SJSA1 (cell line): ENCODE results near the gene HOMER2. TPM values are rescaled to one million over a fixed set of nuclear protein-coding genes. Genes with fewer than 3 reads are reported as not detected.

ENCODE experiments used
- DNase-seq, 2 experiments: peaks; one replicate each; pipeline ENCODE4 v3.0.0-alpha.2; 2015 to 2020; ENCODE audit warnings: low spot score in 2 of 2, low read depth in 1 of 2
- H3K27ac ChIP-seq: fragments of 250-450 bp; sonication (Bioruptor Pico); 2 replicates; pipeline ENCODE4 v1.5.1; 2020; ENCODE audit warnings: mild to moderate bottlenecking, moderate library complexity
- H3K27me3 ChIP-seq: fragments of 250-450 bp; sonication (Bioruptor Pico); replicated peaks from 2 replicates; pipeline ENCODE4 v1.5.1; 2020; ENCODE audit warnings: mild to moderate bottlenecking, moderate library complexity
- H3K36me3 ChIP-seq: fragments of 250-450 bp; sonication (Bioruptor Pico); 2 replicates; pipeline ENCODE4 v1.5.1; 2020; ENCODE audit warnings: mild to moderate bottlenecking
- H3K4me1 ChIP-seq: fragments of 250-450 bp; sonication (Bioruptor Pico); replicated peaks from 2 replicates; pipeline ENCODE4 v1.6.1; 2021; ENCODE audit warnings: mild to moderate bottlenecking
- H3K4me3 ChIP-seq: fragments of 250-450 bp; sonication (Bioruptor Pico); 2 replicates; pipeline ENCODE4 v1.5.1; 2020; ENCODE audit warnings: mild to moderate bottlenecking
- H3K9me3 ChIP-seq: fragments of 250-450 bp; sonication (Bioruptor Pico); replicated peaks from 2 replicates; pipeline ENCODE4 v1.5.1; 2020; ENCODE audit warnings: mild to moderate bottlenecking
- total RNA-seq: library from RNA; depleted of rRNA; stranded (reverse); fragments of >200 nt; shearing (Covaris generic); gene quantifications from 2 replicates; pipeline ENCODE4 v1.2.3, GENCODE V29; 2014

Gene HOMER2
- total RNA-seq, 1 experiment from 2014 or later, result 1.2 TPM

DNA sequence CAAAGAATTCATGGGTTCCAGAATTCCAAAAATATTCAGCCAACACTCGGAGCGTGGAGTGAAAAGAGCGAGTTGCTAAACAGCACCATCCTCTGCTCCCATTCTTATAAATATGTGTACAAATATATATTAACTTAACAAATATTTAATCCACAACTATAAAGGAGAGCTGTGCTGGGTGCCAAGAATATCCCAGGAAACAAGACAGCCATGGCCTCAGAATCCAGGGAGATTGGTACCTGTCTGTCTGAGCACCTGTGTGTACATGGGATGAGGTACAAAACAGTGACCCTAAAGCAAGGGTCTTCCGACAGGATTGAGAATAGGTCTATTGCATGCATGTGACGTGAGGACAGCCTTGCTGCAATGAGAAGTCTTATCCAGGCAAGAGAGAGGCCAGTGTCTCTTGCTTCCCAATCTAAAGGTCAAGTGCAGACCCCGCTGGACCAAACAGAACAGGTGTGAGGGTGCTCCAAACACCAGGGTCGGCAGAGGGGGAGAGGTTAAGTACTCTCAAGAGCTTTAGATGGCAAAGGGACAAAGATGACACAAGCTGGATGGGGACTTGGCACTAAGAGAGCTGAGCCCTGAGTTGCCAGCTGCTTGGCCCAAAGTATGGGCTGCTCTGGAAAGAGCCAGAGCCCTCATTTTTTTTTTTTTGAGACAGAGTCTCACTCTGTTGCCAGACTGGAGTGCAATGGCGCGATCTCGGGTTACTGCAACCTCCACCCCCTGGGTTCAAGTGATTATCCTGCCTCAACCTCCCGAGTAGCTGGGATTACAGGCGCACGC, 36.2 kb downstream of the HOMER2 start:
- no peak for DNase-seq
- H3K9me3 ChIP-seq, result no peaks in the 10 kb centered on the region
- no peak overlapping the region for H3K4me3 ChIP-seq
- H3K27ac ChIP-seq, result no peak overlapping the region
- no peaks in the 10 kb centered on the region for H3K36me3 ChIP-seq
- no peaks in the 10 kb centered on the region for H3K4me1 ChIP-seq
- no peaks in the 10 kb centered on the region; the same call in 1 of the 2 replicates for H3K27me3 ChIP-seq

DNA sequence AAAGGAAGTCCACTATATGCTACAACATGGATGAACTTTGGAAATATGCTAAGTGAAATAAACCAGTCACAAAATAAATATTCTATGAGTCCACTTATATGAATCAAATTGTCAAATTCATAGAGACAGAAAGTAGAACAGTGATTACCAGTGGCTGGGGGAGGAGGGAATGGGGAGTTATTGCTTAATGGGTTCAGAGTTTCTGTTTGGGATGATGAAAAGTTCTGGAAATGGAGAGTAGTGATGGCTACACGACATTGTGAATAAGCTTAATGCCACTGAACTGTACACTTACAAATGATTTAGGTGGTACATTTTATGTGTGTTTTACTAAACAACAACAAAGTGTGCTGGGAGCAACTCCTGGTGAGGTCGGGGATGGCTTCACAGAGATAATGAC, 38.1 kb downstream of the HOMER2 start:
- no peaks in the 10 kb centered on the region for H3K4me1 ChIP-seq
- no peak overlapping the region for H3K27ac ChIP-seq
- DNase-seq, result no peak
- H3K36me3 ChIP-seq, result no peaks in the 10 kb centered on the region
- H3K9me3 ChIP-seq, result no peaks in the 10 kb centered on the region
- no peak overlapping the region for H3K4me3 ChIP-seq
- H3K27me3 ChIP-seq, result no peaks in the 10 kb centered on the region; the same call in 1 of the 2 replicates

DNA sequence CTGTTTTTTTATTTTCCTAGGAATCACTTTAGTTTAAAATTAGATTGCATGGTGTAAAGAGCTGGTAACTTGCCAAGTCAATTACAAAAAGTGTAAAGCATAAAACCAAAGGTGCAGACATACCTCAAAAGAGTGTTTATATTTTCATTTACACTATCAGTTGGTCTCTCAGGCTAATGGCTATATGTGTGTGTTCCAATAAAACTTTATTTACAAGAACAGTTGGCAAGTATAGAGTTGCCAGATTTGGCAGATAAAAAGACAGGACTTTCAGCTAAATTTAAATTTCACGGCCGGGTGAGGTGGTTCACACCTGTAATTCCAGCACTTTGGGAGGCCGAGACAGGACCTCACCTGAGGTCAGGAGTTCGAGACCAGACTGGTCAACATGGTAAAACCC, 41.1 kb downstream of the HOMER2 start:
- Histone ChIP-seq H3K27me3 (no peaks in the 10 kb centered on the region; the same call in 1 of the 2 replicates), H3K27ac (no peak overlapping the region), H3K4me1 (no peaks in the 10 kb centered on the region), H3K36me3 (no peaks in the 10 kb centered on the region), H3K4me3 (no peak overlapping the region), H3K9me3 (no peaks in the 10 kb centered on the region)
- DNase-seq, result no peak

DNA sequence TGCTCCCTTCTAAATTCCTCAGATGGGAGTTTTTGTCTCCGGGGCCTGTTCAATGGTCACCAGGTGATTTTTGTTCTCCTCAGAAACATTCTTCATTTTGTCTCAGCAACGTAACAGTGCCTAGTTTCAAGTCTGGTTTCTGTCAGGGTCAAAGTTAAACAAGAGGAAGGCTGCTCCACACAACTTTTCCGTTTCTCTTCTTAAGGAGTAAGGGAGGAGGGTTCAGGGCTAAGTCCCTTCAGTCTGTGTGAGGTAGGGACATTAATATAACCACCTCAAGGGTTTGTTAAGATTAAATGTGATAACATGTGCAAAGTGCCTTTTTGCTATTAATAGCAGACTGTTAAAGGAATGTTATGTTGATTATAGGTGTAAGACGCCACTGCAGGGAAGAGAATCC, 41.8 kb downstream of the HOMER2 start:
- H3K36me3 ChIP-seq, result no peaks in the 10 kb centered on the region
- H3K4me3 ChIP-seq, result no peak overlapping the region
- DNase-seq, result no peak
- no peaks in the 10 kb centered on the region for H3K4me1 ChIP-seq
- no peak overlapping the region for H3K27ac ChIP-seq
- no peaks in the 10 kb centered on the region; the same call in 1 of the 2 replicates for H3K27me3 ChIP-seq
- H3K9me3 ChIP-seq, result no peaks in the 10 kb centered on the region

DNA sequence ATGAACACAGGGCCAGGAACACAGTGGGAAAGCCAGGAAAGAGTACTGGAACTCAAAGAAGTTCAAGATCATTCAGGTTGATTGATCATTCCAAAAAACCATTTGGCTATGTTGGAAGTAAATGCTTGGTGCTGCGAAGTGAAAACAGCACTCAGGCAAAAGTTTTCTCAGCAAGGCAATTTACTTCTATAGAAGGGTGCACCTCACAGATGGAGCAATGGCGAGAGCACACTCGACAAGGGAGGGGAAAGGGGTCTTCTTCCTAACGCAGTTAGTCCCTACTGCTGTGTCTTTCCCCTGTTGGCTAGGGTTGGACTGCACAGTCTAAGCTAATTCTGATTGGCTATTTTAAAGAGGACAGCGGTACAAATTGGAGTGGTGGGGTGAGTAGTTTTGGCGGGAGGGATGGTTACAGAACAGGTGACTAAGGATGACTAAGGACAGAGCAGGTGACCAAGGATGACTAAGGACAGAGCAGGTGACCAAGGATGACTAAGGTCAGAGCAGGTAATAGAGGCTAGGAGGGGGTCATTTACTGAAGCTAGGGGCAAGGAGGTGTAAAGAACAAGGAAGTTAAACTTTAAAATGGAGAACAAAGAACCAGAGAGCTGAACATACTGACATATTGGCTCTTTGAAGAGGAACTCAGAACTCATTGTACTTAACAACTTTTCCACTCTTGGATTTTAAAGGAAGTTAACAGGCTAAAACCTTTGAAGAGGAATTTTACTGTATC, 43.3 kb downstream of the HOMER2 start:
- Histone ChIP-seq H3K27me3 (no peaks in the 10 kb centered on the region; the same call in 1 of the 2 replicates), H3K36me3 (no peaks in the 10 kb centered on the region), H3K4me3 (no peak overlapping the region), H3K4me1 (no peaks in the 10 kb centered on the region), H3K27ac (no peak overlapping the region), H3K9me3 (no peaks in the 10 kb centered on the region)
- DNase-seq, result no peak

DNA sequence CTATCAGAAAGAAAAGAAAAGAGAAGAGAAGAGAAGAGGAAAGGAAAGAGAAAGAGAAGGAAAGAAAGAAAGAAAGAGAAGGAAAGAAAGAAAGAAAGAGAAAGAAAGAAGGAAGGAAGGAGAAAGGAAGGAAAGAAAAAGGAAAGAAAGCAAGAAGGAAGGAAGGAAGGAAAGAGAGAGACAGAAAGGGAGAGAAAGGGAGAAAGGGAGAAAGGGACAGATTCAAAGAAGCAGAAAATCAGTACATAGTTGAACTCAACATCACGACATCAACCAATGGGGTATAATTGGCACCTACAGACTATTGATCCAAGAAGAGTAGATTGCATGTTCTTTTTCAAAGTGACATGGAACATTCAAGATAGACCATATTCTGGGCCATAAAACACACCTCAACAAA, 45.2 kb downstream of the HOMER2 start:
- H3K4me3 ChIP-seq, result no peak overlapping the region

DNA sequence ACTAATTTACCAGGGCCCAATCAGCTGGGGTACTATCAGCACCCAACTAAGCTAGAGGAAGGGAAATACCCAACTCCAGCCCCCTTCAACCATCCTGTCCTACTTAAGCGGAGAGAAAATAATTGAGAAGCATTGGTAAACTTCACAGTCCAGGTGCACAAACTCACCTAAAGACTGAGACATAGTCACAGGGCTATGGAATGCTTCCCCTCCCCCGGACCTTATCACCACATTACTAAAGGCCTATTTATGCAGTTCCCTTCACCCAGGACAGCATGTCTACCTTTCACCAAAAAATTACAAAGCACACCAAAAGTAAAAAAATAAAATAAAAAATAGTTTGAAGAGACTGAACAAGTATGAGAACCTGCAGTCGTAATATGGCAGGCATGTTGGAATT, 47.9 kb downstream of the HOMER2 start:
- Histone ChIP-seq H3K4me3 (no peak overlapping the region), H3K9me3 (no peaks in the 10 kb centered on the region)
- DNase-seq, result no peak

More for the DNA sequence above, 45.2 kb downstream of the HOMER2 start:
- Histone ChIP-seq H3K27ac (no peak overlapping the region), H3K27me3 (no peaks in the 10 kb centered on the region; the same call in 1 of the 2 replicates), H3K4me1 (no peaks in the 10 kb centered on the region), H3K36me3 (no peaks in the 10 kb centered on the region), H3K9me3 (no peaks in the 10 kb centered on the region)
- DNase-seq, result no peak

DNA sequence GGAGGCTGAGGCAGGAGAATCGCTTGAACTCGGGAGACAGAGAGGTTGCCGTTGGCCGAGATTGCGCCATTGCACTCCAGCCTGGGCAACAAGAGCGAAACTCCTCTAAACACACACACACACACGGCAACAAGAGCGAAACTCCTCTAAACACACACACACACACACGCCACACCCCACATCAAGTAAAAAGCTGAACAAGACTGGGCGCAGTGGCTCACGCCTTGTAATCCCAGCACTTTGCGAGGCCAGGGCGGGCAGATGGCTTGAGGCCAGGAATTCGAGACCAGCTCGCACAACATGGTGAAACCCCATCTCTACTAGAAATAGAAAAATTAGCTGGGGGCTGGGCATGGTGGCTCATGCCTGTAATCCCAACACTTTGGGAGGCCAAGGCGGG, 49.0 kb downstream of the HOMER2 start:
- Histone ChIP-seq H3K27ac (no peak overlapping the region), H3K27me3 (no peaks in the 10 kb centered on the region), H3K9me3 (no peaks in the 10 kb centered on the region), H3K36me3 (no peaks in the 10 kb centered on the region), H3K4me3 (no peak overlapping the region), H3K4me1 (no peaks in the 10 kb centered on the region)
- no peak for DNase-seq

More for the DNA sequence above, 47.9 kb downstream of the HOMER2 start:
- H3K36me3 ChIP-seq, result no peaks in the 10 kb centered on the region
- H3K27ac ChIP-seq, result no peak overlapping the region
- H3K27me3 ChIP-seq, result no peaks in the 10 kb centered on the region
- no peaks in the 10 kb centered on the region for H3K4me1 ChIP-seq

DNA sequence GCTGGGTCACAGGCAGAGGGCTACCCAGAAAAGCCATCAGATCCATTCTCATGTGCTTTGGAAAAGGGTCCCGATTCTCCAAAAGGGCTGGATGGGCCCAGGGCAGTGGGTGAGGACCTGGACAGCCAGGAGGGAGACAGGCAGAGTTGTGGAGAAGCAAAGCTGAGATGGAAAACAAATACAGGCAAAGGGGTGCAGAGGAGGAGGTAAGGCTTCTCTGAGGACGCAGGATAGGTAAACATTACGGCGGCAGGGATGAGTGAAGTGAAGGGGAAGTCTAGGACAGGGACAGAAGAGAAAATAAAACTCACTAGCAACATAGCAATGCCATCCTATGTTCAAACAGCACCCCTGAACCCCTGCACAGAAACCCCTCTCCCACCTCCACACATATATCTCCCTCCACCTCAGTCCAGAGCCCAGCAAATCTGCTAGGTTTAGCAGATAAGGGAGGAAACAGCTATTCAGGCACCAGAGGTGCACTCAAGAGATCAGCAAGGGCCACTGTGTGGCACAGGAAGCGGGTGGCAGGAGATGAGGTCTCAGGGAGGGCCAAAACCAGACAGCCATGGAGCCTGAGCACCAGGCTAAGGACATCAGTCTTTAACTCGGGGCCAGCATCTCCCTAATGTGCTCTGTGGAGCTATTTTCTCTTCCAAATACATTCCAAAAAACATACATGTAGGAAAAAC, 51.3 kb downstream of the HOMER2 start:
- DNase-seq, result no peak
- no peaks in the 10 kb centered on the region for H3K27me3 ChIP-seq
- H3K27ac ChIP-seq, result no peak overlapping the region
- H3K36me3 ChIP-seq, result no peaks in the 10 kb centered on the region
- H3K4me3 ChIP-seq, result no peak overlapping the region
- no peaks in the 10 kb centered on the region for H3K4me1 ChIP-seq
- H3K9me3 ChIP-seq, result no peaks in the 10 kb centered on the region

DNA sequence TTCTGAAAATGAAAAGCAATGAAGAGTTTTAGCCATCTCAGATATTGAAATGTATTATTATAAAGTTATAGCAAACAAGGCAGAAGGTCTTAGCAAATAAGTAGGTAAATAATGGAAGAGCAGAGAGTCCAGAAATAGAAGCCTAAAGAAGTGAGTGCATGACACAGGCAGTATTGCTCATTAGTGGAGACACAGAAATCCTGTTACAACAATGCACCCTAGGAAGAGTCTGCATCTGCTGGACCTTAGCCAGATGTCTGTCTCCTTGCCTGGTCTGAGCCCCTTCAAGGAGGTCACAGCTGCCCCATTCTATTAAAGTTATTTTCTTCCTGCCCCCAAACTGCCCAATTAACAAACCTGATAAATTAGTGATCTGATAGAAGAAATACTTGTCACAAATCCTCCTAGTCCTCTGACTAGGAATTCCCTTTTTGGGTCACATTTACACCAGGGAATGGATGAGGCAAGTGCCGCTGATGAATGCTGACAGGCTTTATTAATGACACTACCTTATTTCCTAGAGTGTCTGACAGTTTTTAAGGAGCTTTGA, 51.9 kb downstream of the HOMER2 start:
- no peaks in the 10 kb centered on the region for H3K4me1 ChIP-seq
- DNase-seq, result no peak
- no peak overlapping the region for H3K27ac ChIP-seq
- no peak overlapping the region for H3K4me3 ChIP-seq
- no peaks in the 10 kb centered on the region for H3K9me3 ChIP-seq
- H3K36me3 ChIP-seq, result no peaks in the 10 kb centered on the region
- H3K27me3 ChIP-seq, result no peaks in the 10 kb centered on the region

DNA sequence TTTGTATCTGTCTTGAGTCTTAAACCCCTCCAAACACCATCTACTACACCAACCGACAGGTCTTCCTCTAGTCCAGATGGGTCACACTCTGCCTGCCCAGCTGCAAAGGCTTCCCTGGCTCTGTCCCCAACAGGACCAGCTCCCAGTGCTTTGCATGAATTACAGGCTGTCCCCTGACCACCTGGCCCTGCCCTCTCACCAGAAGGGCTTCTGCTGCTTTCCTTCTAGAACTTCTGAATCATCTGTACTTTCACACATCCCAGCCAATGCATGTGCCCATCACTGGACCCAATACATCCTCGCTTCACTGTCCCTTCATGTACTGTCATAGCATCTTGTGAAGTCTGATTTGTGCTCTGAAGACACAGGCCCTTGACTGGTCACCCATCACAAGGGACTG, 53.6 kb downstream of the HOMER2 start:
- Histone ChIP-seq H3K9me3 (no peaks in the 10 kb centered on the region), H3K27me3 (no peaks in the 10 kb centered on the region)

DNA sequence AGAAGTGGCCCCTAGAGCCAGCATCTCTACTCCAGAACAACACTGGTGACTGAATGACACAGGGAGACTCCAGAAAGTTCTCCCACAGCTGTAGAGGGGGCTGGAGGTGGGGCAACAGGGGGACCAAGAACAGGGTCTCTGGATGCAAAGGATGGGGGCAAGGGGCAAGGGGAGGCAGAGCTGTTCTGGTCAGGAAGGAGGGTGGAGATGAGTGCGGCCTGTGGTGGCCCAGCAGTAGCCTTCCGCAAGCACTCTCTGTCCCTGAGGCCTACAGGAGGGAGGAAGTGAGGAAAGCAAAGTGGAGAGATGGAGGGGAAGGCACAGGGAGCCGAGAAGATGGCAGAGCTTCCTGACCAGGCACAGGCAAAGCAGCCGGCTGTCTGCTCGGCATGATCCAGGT, 56.5 kb downstream of the HOMER2 start:
- Histone ChIP-seq H3K27me3 (no peaks in the 10 kb centered on the region), H3K4me1 (no peaks in the 10 kb centered on the region), H3K4me3 (no peak overlapping the region), H3K9me3 (no peaks in the 10 kb centered on the region), H3K36me3 (no peaks in the 10 kb centered on the region), H3K27ac (no peak overlapping the region)
- no peak for DNase-seq

More for the DNA sequence above, 53.6 kb downstream of the HOMER2 start:
- Histone ChIP-seq H3K36me3 (no peaks in the 10 kb centered on the region), H3K4me1 (no peaks in the 10 kb centered on the region), H3K4me3 (no peak overlapping the region), H3K27ac (no peak overlapping the region)
- no peak for DNase-seq

DNA sequence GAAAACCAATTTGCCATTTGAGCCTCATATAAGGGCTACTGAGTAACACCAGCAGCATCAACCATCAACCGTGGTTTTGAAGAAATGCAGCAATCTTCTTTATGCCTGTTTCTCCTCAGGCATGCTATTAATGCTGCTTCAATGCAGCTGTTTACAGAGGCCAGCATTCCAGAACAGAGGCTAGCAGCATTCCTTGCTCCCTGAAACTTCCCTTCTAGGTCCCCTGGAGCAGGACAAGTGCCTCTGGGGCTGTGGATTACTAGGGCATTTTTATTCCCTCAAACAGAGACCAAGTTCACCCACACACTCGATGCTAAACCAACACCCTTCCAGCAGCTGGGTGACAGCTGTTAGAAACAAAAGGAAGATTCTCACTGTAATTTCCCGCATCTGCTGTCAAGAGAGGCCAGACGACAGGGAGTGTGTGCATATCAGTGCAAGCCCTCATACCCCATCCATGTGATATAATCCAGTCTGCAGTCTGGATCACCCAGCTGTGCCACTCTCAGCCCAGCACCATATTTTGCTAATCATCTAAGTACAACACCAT, 57.5 kb downstream of the HOMER2 start:
- H3K4me1 ChIP-seq, result no peaks in the 10 kb centered on the region
- H3K27me3 ChIP-seq, result no peaks in the 10 kb centered on the region
- no peaks in the 10 kb centered on the region for H3K36me3 ChIP-seq
- H3K9me3 ChIP-seq, result no peaks in the 10 kb centered on the region
- no peak overlapping the region for H3K27ac ChIP-seq
- no peak overlapping the region for H3K4me3 ChIP-seq
- no peak for DNase-seq
